ENCODE data around the gene IL12RB2. TPM values are rescaled to one million over a fixed set of nuclear protein-coding genes. Genes with fewer than 3 reads are reported as not detected.

Gene IL12RB2
- total RNA-seq, 4 donors from 2014 or later: 0.64 to 1.1 TPM; not detected in 2

- H3K4me3 ChIP-seq: no peak overlapping the region
- no peaks in the 10 kb centered on the region for H3K27me3 ChIP-seq
- TF ChIP-seq, protein P1, sequence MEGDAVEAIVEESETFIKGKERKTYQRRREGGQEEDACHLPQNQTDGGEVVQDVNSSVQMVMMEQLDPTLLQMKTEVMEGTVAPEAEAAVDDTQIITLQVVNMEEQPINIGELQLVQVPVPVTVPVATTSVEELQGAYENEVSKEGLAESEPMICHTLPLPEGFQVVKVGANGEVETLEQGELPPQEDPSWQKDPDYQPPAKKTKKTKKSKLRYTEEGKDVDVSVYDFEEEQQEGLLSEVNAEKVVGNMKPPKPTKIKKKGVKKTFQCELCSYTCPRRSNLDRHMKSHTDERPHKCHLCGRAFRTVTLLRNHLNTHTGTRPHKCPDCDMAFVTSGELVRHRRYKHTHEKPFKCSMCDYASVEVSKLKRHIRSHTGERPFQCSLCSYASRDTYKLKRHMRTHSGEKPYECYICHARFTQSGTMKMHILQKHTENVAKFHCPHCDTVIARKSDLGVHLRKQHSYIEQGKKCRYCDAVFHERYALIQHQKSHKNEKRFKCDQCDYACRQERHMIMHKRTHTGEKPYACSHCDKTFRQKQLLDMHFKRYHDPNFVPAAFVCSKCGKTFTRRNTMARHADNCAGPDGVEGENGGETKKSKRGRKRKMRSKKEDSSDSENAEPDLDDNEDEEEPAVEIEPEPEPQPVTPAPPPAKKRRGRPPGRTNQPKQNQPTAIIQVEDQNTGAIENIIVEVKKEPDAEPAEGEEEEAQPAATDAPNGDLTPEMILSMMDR (IDR thresholded peaks at IDR 0.05): no peak
- TF ChIP-seq POLR2A (IDR thresholded peaks at IDR 0.05): no peak
- no peak overlapping the region for H3K27ac ChIP-seq
- H3K9me3 ChIP-seq: no peaks in the 10 kb centered on the region
- no peaks in the 10 kb centered on the region for H3K4me1 ChIP-seq
- DNase-seq: no peak
- no peaks in the 10 kb centered on the region for H3K36me3 ChIP-seq
- intact Hi-C loops (cut with DNase I; ENCODE audit: low total_unique reads): no loop called here
These were observed 25.2 kb downstream of the IL12RB2 start for GRCh38 chr1:67332653-67333529.

DNA sequence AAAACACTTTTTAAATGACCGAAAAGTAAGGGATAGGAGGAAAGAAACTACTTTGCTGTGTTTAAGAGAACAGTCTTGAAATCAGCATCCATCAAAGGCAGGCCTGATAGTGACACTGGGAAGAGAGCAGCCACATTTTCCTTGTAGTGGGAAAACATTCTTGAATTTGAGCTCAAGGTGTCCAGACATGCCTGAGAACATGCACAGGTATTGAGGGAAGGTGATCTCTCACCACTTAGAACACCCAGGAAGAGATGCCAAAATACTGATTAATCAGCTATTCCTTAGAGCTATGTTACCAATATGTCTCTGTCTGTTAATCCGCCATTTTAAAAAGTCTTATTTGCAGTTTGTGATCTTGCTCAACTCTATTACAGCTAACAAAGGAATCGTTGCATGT, 25.9 kb downstream of the IL12RB2 start:
- TF ChIP-seq POLR2A (IDR thresholded peaks at IDR 0.05): no peak
- TF ChIP-seq, protein P1 (IDR thresholded peaks at IDR 0.05): no peak
- Histone ChIP-seq H3K4me1 (no peaks in the 10 kb centered on the region), H3K36me3 (no peaks in the 10 kb centered on the region), H3K9me3 (no peaks in the 10 kb centered on the region), H3K27ac (no peak overlapping the region), H3K27me3 (no peaks in the 10 kb centered on the region), H3K4me3 (no peak overlapping the region)
- DNase-seq: no peak
- intact Hi-C loops (cut with DNase I; ENCODE audit: low total_unique reads): no loop called here

DNA sequence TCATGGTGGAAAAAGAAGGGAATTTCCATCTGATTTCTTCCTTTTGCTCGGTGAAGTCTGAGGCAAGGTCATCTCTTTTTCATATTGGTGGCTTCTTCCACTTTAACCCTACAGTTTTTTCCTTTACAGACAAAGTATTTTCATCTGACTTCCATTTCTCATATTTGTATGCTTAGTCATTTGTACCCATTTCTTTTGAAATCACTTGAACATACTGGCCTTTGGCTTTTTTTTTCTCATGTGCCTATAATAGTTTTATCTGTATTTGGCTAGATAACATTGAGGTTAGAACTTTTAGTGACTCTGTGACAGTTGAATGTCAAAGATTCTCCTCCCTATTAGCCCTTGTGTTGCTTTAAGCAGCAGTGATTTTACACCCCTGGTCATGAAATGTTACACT, 27.7 kb downstream of the IL12RB2 start:
- Histone ChIP-seq H3K27me3 (no peaks in the 10 kb centered on the region), H3K4me1 (no peaks in the 10 kb centered on the region), H3K36me3 (no peaks in the 10 kb centered on the region), H3K27ac (no peak overlapping the region), H3K9me3 (no peaks in the 10 kb centered on the region), H3K4me3 (no peak overlapping the region)
- TF ChIP-seq, protein P1 (IDR thresholded peaks at IDR 0.05): no peak
- no peak for TF ChIP-seq POLR2A (IDR thresholded peaks at IDR 0.05)
- no peak for DNase-seq
- intact Hi-C loops (cut with DNase I; ENCODE audit: low total_unique reads): no loop called here

- no peaks in the 10 kb centered on the region for H3K9me3 ChIP-seq
- H3K27ac ChIP-seq: no peak overlapping the region
- H3K4me1 ChIP-seq: no peaks in the 10 kb centered on the region
- no peak for TF ChIP-seq POLR2A (IDR thresholded peaks at IDR 0.05)
- TF ChIP-seq, protein P1 (IDR thresholded peaks at IDR 0.05): no peak
- no peak overlapping the region for H3K4me3 ChIP-seq
- no peak for DNase-seq
- intact Hi-C loops (cut with DNase I; ENCODE audit: low total_unique reads): no loop called here
- no peaks in the 10 kb centered on the region for H3K36me3 ChIP-seq
- H3K27me3 ChIP-seq: no peaks in the 10 kb centered on the region
These were observed 28.5 kb downstream of the IL12RB2 start for GRCh38 chr1:67336157-67336556.

DNA sequence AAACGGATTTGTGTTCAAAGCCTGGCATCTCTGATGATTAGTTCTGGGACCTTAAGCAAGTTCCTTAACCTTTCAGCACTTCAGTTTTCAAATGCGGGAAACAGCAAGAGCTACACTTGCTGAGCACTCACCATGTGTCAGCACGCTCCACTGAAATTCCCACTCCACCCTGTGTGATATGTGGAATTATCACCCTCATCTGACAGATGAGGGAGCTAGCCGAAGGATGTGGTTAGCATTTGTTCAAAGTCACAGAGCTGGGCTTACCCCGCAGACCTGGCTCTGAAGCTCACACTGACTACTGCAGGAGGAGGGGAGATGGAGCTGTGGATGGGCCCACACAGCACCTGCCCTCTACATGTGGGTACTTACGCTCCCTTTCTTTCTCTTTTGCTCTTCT, 29.1 kb downstream of the IL12RB2 start:
- Histone ChIP-seq H3K36me3 (no peaks in the 10 kb centered on the region), H3K27ac (no peak overlapping the region), H3K4me1 (no peaks in the 10 kb centered on the region), H3K4me3 (no peak overlapping the region), H3K27me3 (no peaks in the 10 kb centered on the region), H3K9me3 (no peaks in the 10 kb centered on the region)
- no peak for DNase-seq
- TF ChIP-seq POLR2A (IDR thresholded peaks at IDR 0.05): no peak
- TF ChIP-seq, protein P1 (IDR thresholded peaks at IDR 0.05): no peak
- intact Hi-C loops (cut with DNase I; ENCODE audit: low total_unique reads): no loop called here

All from uterus (tissue), 4 donors.